Right lobe of liver (tissue), 6 donors: ENCODE measurements around the gene GNAT3. TPM values are rescaled to one million over a fixed set of nuclear protein-coding genes. Genes with fewer than 3 reads are reported as not detected.
A peak's percentile ranks its signal among the peaks of the same experiment; 100 is the strongest.

Experiments used
- ATAC-seq, 4 donors: fragments of 200-7000 bp; cut with Tn5 transposase; one replicate each; pipeline ENCODE4 v1.9.1; 2020; ENCODE audit warnings: mild to moderate bottlenecking in 4 of 4, moderate library complexity in 4 of 4
- DNase-seq, 3 donors: peaks; one replicate each; pipeline ENCODE4 v3.0.0-alpha.2; 2020
- H3K27ac ChIP-seq, 3 donors: fragments of 200-600 bp; one replicate each; pipeline ENCODE4 v1.8.0; 2022
- H3K27me3 ChIP-seq, 2 donors: fragments of 200-600 bp; one replicate each; pipeline ENCODE4 v1.8.0; 2022
- H3K36me3 ChIP-seq, 4 donors: fragments of 200-600 bp; sonication (generic) in 1 of 4; one replicate each; pipeline versions ENCODE4 v1.5.1 to v1.8.0; 2017 to 2022; ENCODE audit warnings: control low read depth in 1 of 4
- H3K4me1 ChIP-seq, 4 donors: fragments of 200-600 bp; sonication (generic) in 1 of 4; one replicate each; pipeline versions ENCODE4 v1.5.1 to v1.8.0; 2017 to 2022; ENCODE audit warnings: control low read depth in 1 of 4
- H3K4me3 ChIP-seq, 3 donors: fragments of 200-600 bp; one replicate each; pipeline ENCODE4 v1.8.0; 2022
- H3K9me3 ChIP-seq, 4 donors: fragments of 200-600 bp; sonication (generic) in 1 of 4; one replicate each; pipeline versions ENCODE4 v1.5.1 to v1.8.0; 2017 to 2022; ENCODE audit warnings: control low read depth in 1 of 4
- CTCF ChIP-seq, 4 donors: fragments of 200-600 bp in 3 of 4; fragments of 450-650 bp in 1 of 4; IDR thresholded peaks; one replicate each; pipeline versions ENCODE4 v1.5.1 to v1.8.0; 2016 to 2022; ENCODE audit warnings: antibody characterized with exemption in 4 of 4, mild to moderate bottlenecking in 2 of 4
- POLR2A ChIP-seq: fragments of 450-650 bp; IDR thresholded peaks from one replicate; pipeline ENCODE4 v1.6.1; 2017; ENCODE audit warnings: antibody characterized with exemption, mild to moderate bottlenecking
- WGBS: methylation state at CpG from one replicate; pipeline ENCODE4 v1.1.6; 2018; ENCODE audit warnings: low coverage, low lambda C conversion rate; ENCODE audit not compliant: insufficient coverage; ENCODE audit errors: missing lambda C conversion rate; 5-methylcytosine and 5-hydroxymethylcytosine counted together
- intact Hi-C, 2 donors: fragments of 100-400 bp; cut with DNase I; formaldehyde crosslinking; loops; one replicate each; pipeline versions ENCODE4 v1.11.2 to v1.14.1; 2022
- total RNA-seq, 6 experiments: library from RNA; depleted of rRNA in 2 of 6; stranded (reverse); fragments of >200 nt in 2 of 6; fragmentation: NEBNext Ultra II Directional in 3 of 6; extraction: Animal tissue kit (Norgen Biotek cat#: 25700) in 3 of 6; gene quantifications; one replicate each; pipeline versions ENCODE4 v1.1.0 to v1.2.4, GENCODE V29; 2016 to 2023
- donor health status: DM: no; HTN: yes; CAD: no.
- donor health status: DM: no; HTN: no; CAD: no.
- donor health status: DM: no; HTN: no; CAD: no.
- donor health status: DM: no; HTN: yes; CAD: no.
- donor health status: DM: no; HTN: yes; CAD: no.

GNAT3 gene
- total RNA-seq, 6 experiments from 2014 or later = not detected

GRCh38 chr7:80533287-80533686 is 21.4 kb upstream of the GNAT3 start:
- H3K27ac ChIP-seq = no peak overlapping the region
- no peak overlapping the region for H3K4me3 ChIP-seq
- no peaks in the 10 kb centered on the region for H3K4me1 ChIP-seq
- no peak for DNase-seq
- H3K27me3 ChIP-seq = no peaks in the 10 kb centered on the region
- TF ChIP-seq CTCF (IDR thresholded peaks at IDR 0.05) (no peak), POLR2A (no peak)
- no peak for ATAC-seq
- intact Hi-C loops = no loop called here
- WGBS = 25% methylated on average over 1 of the region's 1 CpG
- H3K9me3 ChIP-seq = no peaks in the 10 kb centered on the region
- no peaks in the 10 kb centered on the region for H3K36me3 ChIP-seq

GRCh38 chr7:80532153-80532552 is 20.3 kb upstream of the GNAT3 start:
- H3K4me3 ChIP-seq = no peak overlapping the region
- no peak for DNase-seq
- no peaks in the 10 kb centered on the region for H3K9me3 ChIP-seq
- H3K4me1 ChIP-seq = no peaks in the 10 kb centered on the region
- no peak overlapping the region for H3K27ac ChIP-seq
- H3K36me3 ChIP-seq = no peaks in the 10 kb centered on the region
- H3K27me3 ChIP-seq = no peaks in the 10 kb centered on the region
- 80% methylated on average over 2 of the region's 3 CpGs for WGBS
- intact Hi-C loops = no loop called here
- no peak for ATAC-seq
- no peak for TF ChIP-seq CTCF (IDR thresholded peaks at IDR 0.05)
- TF ChIP-seq POLR2A = no peak

- intact Hi-C loops = no loop called here
- no peaks in the 10 kb centered on the region for H3K9me3 ChIP-seq
- no peaks in the 10 kb centered on the region for H3K27me3 ChIP-seq
- ATAC-seq (no peak), DNase-seq (no peak)
- no peaks in the 10 kb centered on the region for H3K36me3 ChIP-seq
- no peaks in the 10 kb centered on the region for H3K4me1 ChIP-seq
- H3K27ac ChIP-seq = no peak overlapping the region
- TF ChIP-seq POLR2A (no peak), CTCF (IDR thresholded peaks at IDR 0.05) (no peak)
- no peak overlapping the region for H3K4me3 ChIP-seq
- 100% methylated on average over 1 of the region's 1 CpG for WGBS
Observed at GRCh38 chr7:80530136-80530535, 18.3 kb upstream of the GNAT3 start.

- ATAC-seq (no peak), DNase-seq (no peak)
- Histone ChIP-seq H3K36me3 (no peaks in the 10 kb centered on the region), H3K27ac (no peak overlapping the region), H3K9me3 (no peaks in the 10 kb centered on the region), H3K27me3 (no peaks in the 10 kb centered on the region), H3K4me1 (no peaks in the 10 kb centered on the region), H3K4me3 (no peak overlapping the region)
- TF ChIP-seq POLR2A (no peak), CTCF (IDR thresholded peaks at IDR 0.05) (no peak)
- WGBS = 75% methylated on average over 4 of the region's 4 CpGs
- intact Hi-C loops = no loop called here
Observed at GRCh38 chr7:80529362-80529761, 17.5 kb upstream of the GNAT3 start.

- no peak for TF ChIP-seq CTCF (IDR thresholded peaks at IDR 0.05)
- no peak for TF ChIP-seq POLR2A
- no peaks in the 10 kb centered on the region for H3K9me3 ChIP-seq
- intact Hi-C loops = no loop called here
- ATAC-seq (peak in 1 of 4 donors; percentile 43), DNase-seq (no peak)
- no peaks in the 10 kb centered on the region for H3K4me1 ChIP-seq
- no peaks in the 10 kb centered on the region for H3K36me3 ChIP-seq
- no peaks in the 10 kb centered on the region for H3K27me3 ChIP-seq
- H3K4me3 ChIP-seq = no peak overlapping the region
- no CpG with 5 or more reads among the region's 2 CpGs for WGBS
- no peak overlapping the region for H3K27ac ChIP-seq
Observed at GRCh38 chr7:80528689-80529088, 16.8 kb upstream of the GNAT3 start.
